Endothelial cell of umbilical vein (primary cell): ENCODE data around the gene SLF2. TPM values are rescaled to one million over a fixed set of nuclear protein-coding genes. Genes with fewer than 3 reads are reported as not detected.

Experiments
- BruUV-seq: library from RNA; stranded (reverse); fragments of 400-500 nt; replicated peaks from 2 replicates; lab custom pipeline; 2021; lab: Mats Ljungman, UMichigan
- CTCF ChIA-PET: fragments of 300-600, 350-600 bp; sonication (Branson Sonifier 250); formaldehyde crosslinking; loops from one replicate; lab custom pipeline; 2021; ENCODE audit warnings: antibody characterized with exemption, inconsistent platforms; lab: Charles Lee
- POLR2A ChIA-PET: fragments of 300-600, 350-600 bp; sonication (Branson Sonifier 250); formaldehyde crosslinking; loops from one replicate; lab custom pipeline; 2021; ENCODE audit warnings: antibody characterized with exemption, inconsistent platforms; lab: Charles Lee
- DNase-seq: peaks from one replicate; pipeline ENCODE4 v3.0.0-alpha.2; 2011; ENCODE audit warnings: low read depth, low spot score
- FAIRE-seq: peaks from 2 replicates; lab custom pipeline; 2011; peaks lifted over from hg19 to GRCh38; lab: Jason Lieb, UNC
- H2AFZ ChIP-seq: 2 replicates; pipeline ENCODE4 v1.6.0; 2012; ENCODE audit warnings: low read depth, low read length, control low read depth, inconsistent platforms
- H3K27ac ChIP-seq: 2 replicates; pipeline ENCODE4 v1.5.1; 2011; ENCODE audit warnings: low read depth, mild to moderate bottlenecking, control low read depth, low read length, moderate library complexity; ENCODE audit not compliant: insufficient read depth
- H3K27me3 ChIP-seq, 2 experiments: 2 replicates each; pipeline versions ENCODE4 v1.6.0 to v1.6.1; 2011; ENCODE audit warnings: low read length in 2 of 2, mixed read lengths in 1 of 2; ENCODE audit not compliant: control insufficient read depth in 2 of 2, insufficient read depth in 2 of 2
- H3K36me3 ChIP-seq, 2 experiments: 2 replicates in 1 of 2; 3 replicates in 1 of 2; pipeline ENCODE4 v1.5.1; 2011; ENCODE audit warnings: low read length in 2 of 2, mild to moderate bottlenecking in 1 of 2, moderate library complexity in 1 of 2; ENCODE audit not compliant: control insufficient read depth in 2 of 2, insufficient read depth in 2 of 2; ENCODE audit errors: extremely low read depth in 1 of 2
- H3K4me1 ChIP-seq: 3 replicates; pipeline ENCODE4 v1.5.1; 2011; ENCODE audit warnings: mild to moderate bottlenecking, low read length; ENCODE audit not compliant: control insufficient read depth, insufficient read depth; ENCODE audit errors: extremely low read depth
- H3K4me2 ChIP-seq: 2 replicates; pipeline ENCODE4 v1.6.1; 2011; ENCODE audit warnings: low read length, control low read depth, mixed read lengths; ENCODE audit not compliant: insufficient read depth
- H3K4me3 ChIP-seq, 3 experiments: fragments of 200-600 bp in 1 of 3; sonication (generic), shearing (Covaris generic) in 1 of 3; replicated peaks in 1 of 3; 2 replicates each; pipeline ENCODE4 v1.5.1; 2011 to 2016; ENCODE audit warnings: control low read depth in 3 of 3, low read length in 3 of 3, mild to moderate bottlenecking in 2 of 3, inconsistent platforms in 1 of 3, low read depth in 1 of 3, moderate library complexity in 1 of 3; ENCODE audit not compliant: insufficient read depth in 1 of 3
- H3K79me2 ChIP-seq: 2 replicates; pipeline ENCODE4 v1.6.0; 2012; ENCODE audit warnings: low read length, inconsistent platforms; ENCODE audit not compliant: control insufficient read depth, insufficient read depth
- H3K9ac ChIP-seq: replicated peaks from 2 replicates; pipeline ENCODE3; 2011; ENCODE audit warnings: low read length, control low read depth; ENCODE audit not compliant: insufficient read depth; ENCODE audit errors: extremely low read depth
- H3K9me1 ChIP-seq: replicated peaks from 3 replicates; pipeline ENCODE4 v1.6.0; 2011; ENCODE audit warnings: mild to moderate bottlenecking, low read length; ENCODE audit not compliant: control insufficient read depth, insufficient read depth; ENCODE audit errors: extremely low read depth
- H3K9me3 ChIP-seq: replicated peaks from 2 replicates; pipeline ENCODE4 v1.5.1; 2012; ENCODE audit warnings: low read length, inconsistent platforms; ENCODE audit not compliant: control insufficient read depth, insufficient read depth
- H4K20me1 ChIP-seq: replicated peaks from 2 replicates; pipeline ENCODE3; 2011; ENCODE audit warnings: mild to moderate bottlenecking, low read length; ENCODE audit not compliant: control insufficient read depth, insufficient read depth; ENCODE audit errors: extremely low read depth
- CTCF ChIP-seq, 2 donors: IDR thresholded peaks; 1 replicate in 1 of 2; 2 replicates in 1 of 2; pipeline ENCODE4 v1.5.1; 2011; ENCODE audit warnings: low read length in 2 of 2, mild to moderate bottlenecking in 2 of 2, moderate library complexity in 2 of 2, control low read depth in 1 of 2, inconsistent platforms in 1 of 2, low read depth in 1 of 2; ENCODE audit not compliant: insufficient read depth in 1 of 2; ENCODE audit errors: extremely low read depth in 1 of 2
- EZH2 ChIP-seq: IDR thresholded peaks from 2 replicates; pipeline ENCODE4 v1.6.1; 2012; ENCODE audit warnings: borderline replicate concordance, low read depth, mild to moderate bottlenecking, moderate library complexity, low read length, inconsistent platforms; ENCODE audit not compliant: severe bottlenecking
- FOS ChIP-seq: IDR thresholded peaks from 2 replicates; pipeline ENCODE4 v1.6.1; 2011; ENCODE audit warnings: mild to moderate bottlenecking, low read length, moderate library complexity, borderline replicate concordance; ENCODE audit not compliant: insufficient read depth
- GATA2 ChIP-seq: IDR thresholded peaks from 2 replicates; pipeline ENCODE4 v1.7.0; 2011; ENCODE audit warnings: low read depth, mild to moderate bottlenecking, moderate library complexity, mixed read lengths, low read length; ENCODE audit not compliant: insufficient read length, insufficient read depth
- JUN ChIP-seq: IDR thresholded peaks from 2 replicates; pipeline ENCODE4 v1.6.1; 2011; ENCODE audit warnings: borderline replicate concordance, low read depth; ENCODE audit not compliant: insufficient read length, insufficient read depth
- MAX ChIP-seq: IDR thresholded peaks from 2 replicates; pipeline ENCODE4 v1.6.1; 2011; ENCODE audit not compliant: insufficient read depth, insufficient read length
- MYC ChIP-seq: IDR thresholded peaks from one replicate; pipeline ENCODE4 v1.6.1; 2011; ENCODE audit warnings: mild to moderate bottlenecking, low read depth, low read length
- POLR2A ChIP-seq: IDR thresholded peaks from 2 replicates; pipeline ENCODE4 v1.6.1; 2012; ENCODE audit warnings: low read depth, mild to moderate bottlenecking, control low read depth, low read length
- POLR2AphosphoS5 ChIP-seq: IDR thresholded peaks from 2 replicates; pipeline ENCODE4 v1.6.1; 2012; ENCODE audit warnings: low read depth, mild to moderate bottlenecking, control low read depth, low read length, moderate library complexity; ENCODE audit not compliant: insufficient read depth
- dilution Hi-C: fragments of 300-500 bp; cut with MboI; formaldehyde crosslinking; loops from one replicate; pipeline ENCODE4 v1.15.0; 2019; ENCODE audit warnings: low sequenced_read_pairs; ENCODE audit not compliant: extremely low pct_ligation_motif_present
- intact Hi-C: fragments of 100-400 bp; cut with micrococcal nuclease; formaldehyde crosslinking; loops from one replicate; pipeline ENCODE4 v1.10.0; 2022
- polyA plus RNA-seq, 4 experiments: library from polyadenylated mRNA; depleted of rRNA in 3 of 4; stranded (reverse) in 3 of 4; unstranded in 1 of 4; fragments of >200 nt; gene quantifications; 2 replicates each; pipeline versions ENCODE4 v1.2.1 to v1.2.3, GENCODE V29; 2011 to 2012; ENCODE audit warnings: missing spikeins in 1 of 4
- total RNA-seq: library from RNA; stranded (reverse); gene quantifications from 2 replicates; pipeline ENCODE4 v1.2.3, GENCODE V29; 2021

The SLF2 gene
- total and polyA plus RNA-seq, 2 donors (not counting 3 experiments of a cell fraction or from before 2014, with no cell fraction given): 7.5 to 35.5 TPM

DNA sequence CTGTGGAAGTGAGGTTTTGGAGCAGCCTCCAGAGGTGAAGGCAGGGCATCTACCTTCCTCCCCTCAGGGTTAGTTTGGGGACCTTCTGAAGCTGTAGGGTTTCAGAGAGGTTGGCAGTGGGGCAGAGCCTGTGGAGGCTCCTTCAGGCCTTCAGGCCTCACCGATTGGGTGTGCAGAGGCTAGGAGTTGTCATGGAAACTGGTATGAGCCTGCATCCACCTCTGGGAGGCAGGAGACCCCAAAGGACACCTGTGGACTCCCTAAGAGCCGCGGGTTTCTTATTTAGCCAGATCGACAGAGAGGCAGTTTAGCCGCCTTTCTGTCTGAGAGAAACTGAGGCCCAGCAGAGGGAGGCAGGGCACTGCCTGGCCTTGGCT, 88.9 kb downstream of the SLF2 start:
- Histone ChIP-seq H2AFZ (no peak overlapping the region), H3K9me3 (no peaks in the 10 kb centered on the region), H3K36me3 (peaks cover 13 to 29% of the 10 kb centered on the region in 2 experiments), H3K9me1 (no peaks in the 10 kb centered on the region), H3K79me2 (peaks cover 34% of the 10 kb centered on the region), H4K20me1 (no peaks in the 10 kb centered on the region), H3K27me3 (no peaks in the 10 kb centered on the region), H3K27ac (peak overlapping the region; percentile 40), H3K9ac (no peak overlapping the region), H3K4me1 (peaks cover 29% of the 10 kb centered on the region), H3K4me3 (no peak overlapping the region), H3K4me2 (peak overlapping the region; percentile 3)
- CTCF ChIA-PET: interaction anchor here (1.6 to 12.6 kb wide), 3 partner anchors 10 to 65 kb away, joined by 3 to 254 read pairs (median 18); no protein-coding TSS in a partner anchor
- POLR2A ChIA-PET: no interaction called here
- DNase-seq (no peak), FAIRE-seq (no peak)
- TF ChIP-seq JUN: no peak
- TF ChIP-seq MYC: no peak
- TF ChIP-seq POLR2A: no peak
- TF ChIP-seq POLR2AphosphoS5: no peak
- TF ChIP-seq MAX: no peak
- TF ChIP-seq CTCF (IDR thresholded peaks at IDR 0.05; ENCODE audit: extremely low read depth in 1 of 2, insufficient read depth in 1 of 2, low read depth in 1 of 2, low read length in 2 of 2): no peak
- no peak for TF ChIP-seq GATA2
- TF ChIP-seq FOS: no peak
- no peak for TF ChIP-seq EZH2
- dilution Hi-C loops: no loop called here
- no TSS peak for BruUV-seq
- intact Hi-C loops: loop anchor here (1.0 kb wide), 1 partner anchor 31 kb away; no protein-coding TSS in a partner anchor
